ENCODE measurements around the gene TBC1D2. TPM values are rescaled to one million over a fixed set of nuclear protein-coding genes. Genes with fewer than 3 reads are reported as not detected.

TBC1D2 gene
- total RNA-seq, 2 experiments from 2014 or later: 2.7 to 5.0 TPM

GRCh38 chr9:98215821-98216220 lies 39.6 kb downstream of the TBC1D2 start:
- Mint-ChIP-seq H3K4me1 (peaks cover 13% of the 10 kb centered on the region), H3K9me3 (ENCODE audit: low read depth) (no peaks in the 10 kb centered on the region), H3K27ac (no peak overlapping the region), H3K4me3 (no peak overlapping the region), H3K27me3 (no peaks in the 10 kb centered on the region), H3K36me3 (no peaks in the 10 kb centered on the region)
- ATAC-seq: no peak
- CTCF ChIA-PET: interaction anchor here (0.8 kb wide), 1 partner anchor 10 kb away, joined by 3 read pairs; no protein-coding TSS in a partner anchor
- no peak for DNase-seq

- H3K27me3 Mint-ChIP-seq: no peaks in the 10 kb centered on the region
- CTCF ChIA-PET: interaction anchor here (0.8 kb wide), 1 partner anchor 10 kb away, joined by 3 read pairs; no protein-coding TSS in a partner anchor
- no peaks in the 10 kb centered on the region for H3K36me3 Mint-ChIP-seq
- H3K4me1 Mint-ChIP-seq: peaks cover 13% of the 10 kb centered on the region
- ATAC-seq (no peak), DNase-seq (no peak)
- H3K4me3 Mint-ChIP-seq: no peak overlapping the region
- no peak overlapping the region for H3K27ac Mint-ChIP-seq
- no peaks in the 10 kb centered on the region for H3K9me3 Mint-ChIP-seq (ENCODE audit: low read depth)
Observed at GRCh38 chr9:98215271-98215670, 40.2 kb downstream of the TBC1D2 start.

- ATAC-seq: no peak
- no peak overlapping the region for H3K27ac Mint-ChIP-seq
- no peak overlapping the region for H3K4me3 Mint-ChIP-seq
- H3K27me3 Mint-ChIP-seq: no peaks in the 10 kb centered on the region
- no peaks in the 10 kb centered on the region for H3K36me3 Mint-ChIP-seq
- no peak for DNase-seq
- peaks cover 13% of the 10 kb centered on the region for H3K4me1 Mint-ChIP-seq
- CTCF ChIA-PET: interaction anchor here (0.8 kb wide), 1 partner anchor 9 kb away, joined by 3 read pairs; no protein-coding TSS in a partner anchor
- H3K9me3 Mint-ChIP-seq (ENCODE audit: low read depth): no peaks in the 10 kb centered on the region
Observed at GRCh38 chr9:98214811-98215210, 40.6 kb downstream of the TBC1D2 start.

- H3K4me1 Mint-ChIP-seq: peaks cover 13% of the 10 kb centered on the region
- ATAC-seq: no peak
- H3K4me3 Mint-ChIP-seq: no peak overlapping the region
- H3K27ac Mint-ChIP-seq: no peak overlapping the region
- no peaks in the 10 kb centered on the region for H3K9me3 Mint-ChIP-seq (ENCODE audit: low read depth)
- no peaks in the 10 kb centered on the region for H3K27me3 Mint-ChIP-seq
- no peaks in the 10 kb centered on the region for H3K36me3 Mint-ChIP-seq
- no peak for DNase-seq
- CTCF ChIA-PET: interaction anchor here (0.7 to 1.3 kb wide), 4 partner anchors 10 to 105 kb away, joined by 3 read pairs; no protein-coding TSS in a partner anchor
Observed at GRCh38 chr9:98211260-98211659, 44.2 kb downstream of the TBC1D2 start.

GRCh38 chr9:98210435-98210834 lies 45.0 kb downstream of the TBC1D2 start:
- no peak overlapping the region for H3K4me3 Mint-ChIP-seq
- H3K4me1 Mint-ChIP-seq: peaks cover 17% of the 10 kb centered on the region
- no peaks in the 10 kb centered on the region for H3K9me3 Mint-ChIP-seq (ENCODE audit: low read depth)
- H3K27ac Mint-ChIP-seq: no peak overlapping the region
- no peak for ATAC-seq
- DNase-seq: no peak
- H3K27me3 Mint-ChIP-seq: no peaks in the 10 kb centered on the region
- no peaks in the 10 kb centered on the region for H3K36me3 Mint-ChIP-seq
- CTCF ChIA-PET: interaction anchor here (1.1 kb wide), 1 partner anchor 105 kb away, joined by 3 read pairs; no protein-coding TSS in a partner anchor

GRCh38 chr9:98209530-98209929 lies 45.9 kb downstream of the TBC1D2 start:
- DNase-seq (no peak), ATAC-seq (no peak)
- Mint-ChIP-seq H3K4me3 (no peak overlapping the region), H3K36me3 (no peaks in the 10 kb centered on the region), H3K4me1 (peaks cover 17% of the 10 kb centered on the region), H3K9me3 (ENCODE audit: low read depth) (no peaks in the 10 kb centered on the region), H3K27me3 (no peaks in the 10 kb centered on the region), H3K27ac (no peak overlapping the region)
- CTCF ChIA-PET: interaction anchor here (1.3 to 5.2 kb wide), 3 partner anchors 16 to 54 kb away, joined by 4 to 38 read pairs (median 9); partner anchors contain the start of gene TBC1D2

- H3K27me3 Mint-ChIP-seq: no peaks in the 10 kb centered on the region
- no peaks in the 10 kb centered on the region for H3K9me3 Mint-ChIP-seq (ENCODE audit: low read depth)
- CTCF ChIA-PET: interaction anchor here (1.3 to 5.2 kb wide), 3 partner anchors 15 to 55 kb away, joined by 4 to 38 read pairs (median 9); partner anchors contain the start of gene TBC1D2
- H3K4me3 Mint-ChIP-seq: no peak overlapping the region
- DNase-seq (no peak), ATAC-seq (no peak)
- H3K27ac Mint-ChIP-seq: no peak overlapping the region
- no peaks in the 10 kb centered on the region for H3K36me3 Mint-ChIP-seq
- H3K4me1 Mint-ChIP-seq: peaks cover 13% of the 10 kb centered on the region
Observed at GRCh38 chr9:98208635-98209034, 46.8 kb downstream of the TBC1D2 start.

- H3K9me3 Mint-ChIP-seq (ENCODE audit: low read depth): no peaks in the 10 kb centered on the region
- DNase-seq: no peak
- no peaks in the 10 kb centered on the region for H3K27me3 Mint-ChIP-seq
- H3K4me1 Mint-ChIP-seq: peaks cover 4% of the 10 kb centered on the region
- H3K36me3 Mint-ChIP-seq: no peaks in the 10 kb centered on the region
- CTCF ChIA-PET: interaction anchor here (1.1 to 5.2 kb wide), 4 partner anchors 14 to 133 kb away, joined by 3 to 38 read pairs (median 10); partner anchors contain the start of gene TBC1D2
- no peak overlapping the region for H3K27ac Mint-ChIP-seq
- no peak overlapping the region for H3K4me3 Mint-ChIP-seq
- no peak for ATAC-seq
Observed at GRCh38 chr9:98207606-98208005, 47.8 kb downstream of the TBC1D2 start.

- no peaks in the 10 kb centered on the region for H3K27me3 Mint-ChIP-seq
- H3K36me3 Mint-ChIP-seq: no peaks in the 10 kb centered on the region
- no peak for ATAC-seq
- H3K9me3 Mint-ChIP-seq (ENCODE audit: low read depth): no peaks in the 10 kb centered on the region
- CTCF ChIA-PET: interaction anchor here (1.9 to 5.2 kb wide), 4 partner anchors 13 to 132 kb away, joined by 9 to 38 read pairs (median 12); partner anchors contain the start of gene TBC1D2
- H3K4me3 Mint-ChIP-seq: no peak overlapping the region
- peaks cover 6% of the 10 kb centered on the region for H3K4me1 Mint-ChIP-seq
- no peak overlapping the region for H3K27ac Mint-ChIP-seq
- no peak for DNase-seq
Observed at GRCh38 chr9:98206754-98207153, 48.7 kb downstream of the TBC1D2 start.

GRCh38 chr9:98204692-98205091 lies 50.8 kb downstream of the TBC1D2 start:
- ATAC-seq: no peak
- Mint-ChIP-seq H3K4me3 (no peak overlapping the region), H3K27ac (no peak overlapping the region), H3K36me3 (no peaks in the 10 kb centered on the region), H3K9me3 (ENCODE audit: low read depth) (no peaks in the 10 kb centered on the region), H3K27me3 (no peaks in the 10 kb centered on the region), H3K4me1 (peaks cover 12% of the 10 kb centered on the region)
- no peak for DNase-seq
- CTCF ChIA-PET: interaction anchor here (0.9 to 5.2 kb wide), 17 partner anchors 8 to 570 kb away, joined by 3 to 38 read pairs (median 4); partner anchors contain the start of genes CORO2A, TBC1D2 and TRIM14

- Mint-ChIP-seq H3K27me3 (no peaks in the 10 kb centered on the region), H3K9me3 (ENCODE audit: low read depth) (no peaks in the 10 kb centered on the region), H3K36me3 (no peaks in the 10 kb centered on the region), H3K27ac (no peak overlapping the region), H3K4me3 (no peak overlapping the region), H3K4me1 (peaks cover 12% of the 10 kb centered on the region)
- ATAC-seq (no peak), DNase-seq (no peak)
- CTCF ChIA-PET: interaction anchor here (0.6 to 1.4 kb wide), 5 partner anchors 10 to 1551 kb away, joined by 3 to 4 read pairs (median 3); no protein-coding TSS in a partner anchor
Observed at GRCh38 chr9:98203153-98203552, 52.3 kb downstream of the TBC1D2 start.

GRCh38 chr9:98202252-98202651 lies 53.2 kb downstream of the TBC1D2 start:
- CTCF ChIA-PET: interaction anchor here (0.9 to 1.4 kb wide), 3 partner anchors 9 to 62 kb away, joined by 3 to 4 read pairs (median 4); no protein-coding TSS in a partner anchor

GRCh38 chr9:98201749-98202148 lies 53.7 kb downstream of the TBC1D2 start:
- Mint-ChIP-seq H3K27me3 (no peaks in the 10 kb centered on the region), H3K36me3 (no peaks in the 10 kb centered on the region), H3K27ac (no peak overlapping the region), H3K4me3 (no peak overlapping the region), H3K9me3 (ENCODE audit: low read depth) (no peaks in the 10 kb centered on the region), H3K4me1 (peaks cover 12% of the 10 kb centered on the region)
- CTCF ChIA-PET: no interaction called here
- DNase-seq: no peak
- ATAC-seq: no peak

More at GRCh38 chr9:98202252-98202651, 53.2 kb downstream of the TBC1D2 start:
- H3K27ac Mint-ChIP-seq: no peak overlapping the region
- no peaks in the 10 kb centered on the region for H3K36me3 Mint-ChIP-seq
- ATAC-seq (no peak), DNase-seq (no peak)
- H3K4me1 Mint-ChIP-seq: peaks cover 12% of the 10 kb centered on the region
- H3K4me3 Mint-ChIP-seq: no peak overlapping the region
- no peaks in the 10 kb centered on the region for H3K9me3 Mint-ChIP-seq (ENCODE audit: low read depth)
- H3K27me3 Mint-ChIP-seq: no peaks in the 10 kb centered on the region

GRCh38 chr9:98201102-98201501 lies 54.3 kb downstream of the TBC1D2 start:
- H3K36me3 Mint-ChIP-seq: no peaks in the 10 kb centered on the region
- CTCF ChIA-PET: no interaction called here
- H3K9me3 Mint-ChIP-seq (ENCODE audit: low read depth): no peaks in the 10 kb centered on the region
- no peaks in the 10 kb centered on the region for H3K27me3 Mint-ChIP-seq
- H3K4me3 Mint-ChIP-seq: no peak overlapping the region
- H3K27ac Mint-ChIP-seq: no peak overlapping the region
- ATAC-seq: no peak
- DNase-seq: no peak
- H3K4me1 Mint-ChIP-seq: peaks cover 10% of the 10 kb centered on the region

All from activated CD8-positive, alpha-beta memory T cell treated with anti-CD3 and anti-CD28 coated beads, Interleukin-2, amount 10 ng/mL, durations not matched to agents 7 days and 5 days (primary cell).